Measurements from ENCODE around the gene SLC30A7.

Gene SLC30A7

DNA sequence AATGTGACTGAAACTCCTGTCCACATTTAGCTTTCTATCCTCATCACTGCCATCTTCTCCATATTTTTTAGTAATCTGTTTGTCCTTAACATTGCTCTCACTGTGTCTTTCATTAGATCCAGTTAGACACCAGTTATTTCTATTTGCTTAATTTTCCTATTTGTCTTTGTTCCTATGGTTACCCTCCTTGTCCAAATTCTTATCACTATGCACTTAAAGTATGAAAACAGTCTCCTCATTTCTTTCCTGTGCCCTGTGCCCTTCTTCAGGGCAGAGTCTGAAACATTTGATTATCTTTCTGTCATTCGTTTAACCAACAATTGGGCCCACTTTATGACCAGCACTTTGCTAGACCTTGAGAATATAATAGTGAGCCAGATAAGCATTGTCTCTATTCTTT is 64.2 kb downstream of the SLC30A7 start:
- TF ChIP-seq, protein P1, sequence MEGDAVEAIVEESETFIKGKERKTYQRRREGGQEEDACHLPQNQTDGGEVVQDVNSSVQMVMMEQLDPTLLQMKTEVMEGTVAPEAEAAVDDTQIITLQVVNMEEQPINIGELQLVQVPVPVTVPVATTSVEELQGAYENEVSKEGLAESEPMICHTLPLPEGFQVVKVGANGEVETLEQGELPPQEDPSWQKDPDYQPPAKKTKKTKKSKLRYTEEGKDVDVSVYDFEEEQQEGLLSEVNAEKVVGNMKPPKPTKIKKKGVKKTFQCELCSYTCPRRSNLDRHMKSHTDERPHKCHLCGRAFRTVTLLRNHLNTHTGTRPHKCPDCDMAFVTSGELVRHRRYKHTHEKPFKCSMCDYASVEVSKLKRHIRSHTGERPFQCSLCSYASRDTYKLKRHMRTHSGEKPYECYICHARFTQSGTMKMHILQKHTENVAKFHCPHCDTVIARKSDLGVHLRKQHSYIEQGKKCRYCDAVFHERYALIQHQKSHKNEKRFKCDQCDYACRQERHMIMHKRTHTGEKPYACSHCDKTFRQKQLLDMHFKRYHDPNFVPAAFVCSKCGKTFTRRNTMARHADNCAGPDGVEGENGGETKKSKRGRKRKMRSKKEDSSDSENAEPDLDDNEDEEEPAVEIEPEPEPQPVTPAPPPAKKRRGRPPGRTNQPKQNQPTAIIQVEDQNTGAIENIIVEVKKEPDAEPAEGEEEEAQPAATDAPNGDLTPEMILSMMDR (IDR thresholded peaks at IDR 0.05; ENCODE audit: control extremely low read depth, extremely low read depth, low read depth, missing control alignments), result no peak
- no peak for DNase-seq (ENCODE audit: extremely low spot score)
- CTCF ChIA-PET, result interaction anchor here (0.8 to 2.4 kb wide), 4 partner anchors 10 to 44 kb away, joined by 3 to 11 read pairs (median 4); no protein-coding TSS in a partner anchor
- POLR2A ChIA-PET, result no interaction called here

DNA sequence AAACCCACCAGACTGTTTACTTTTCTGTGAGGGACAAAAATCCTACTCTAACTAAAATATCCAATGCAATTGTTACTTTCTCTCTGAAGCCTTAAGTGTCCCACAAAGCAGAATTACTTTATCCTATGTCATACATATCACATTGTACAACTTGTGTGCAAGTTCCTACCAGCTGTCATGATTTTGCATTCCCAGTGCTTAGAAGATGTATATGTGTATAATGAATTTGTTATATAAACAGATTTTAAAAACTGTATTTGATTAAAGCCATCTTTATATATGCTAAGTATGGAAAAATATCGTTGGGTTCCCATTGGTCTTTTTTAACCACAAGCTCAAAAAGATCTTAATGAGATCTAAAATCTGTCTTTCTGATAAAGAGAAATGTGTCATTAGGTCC is 72.7 kb downstream of the SLC30A7 start:
- DNase-seq (ENCODE audit: extremely low spot score), result no peak
- POLR2A ChIA-PET, result no interaction called here
- CTCF ChIA-PET, result interaction anchor here (1.1 to 1.5 kb wide), 2 partner anchors 10 to 26 kb away, joined by 3 to 5 read pairs; no protein-coding TSS in a partner anchor
- TF ChIP-seq, protein P1 (IDR thresholded peaks at IDR 0.05; ENCODE audit: control extremely low read depth, extremely low read depth, low read depth, missing control alignments), result no peak

DNA sequence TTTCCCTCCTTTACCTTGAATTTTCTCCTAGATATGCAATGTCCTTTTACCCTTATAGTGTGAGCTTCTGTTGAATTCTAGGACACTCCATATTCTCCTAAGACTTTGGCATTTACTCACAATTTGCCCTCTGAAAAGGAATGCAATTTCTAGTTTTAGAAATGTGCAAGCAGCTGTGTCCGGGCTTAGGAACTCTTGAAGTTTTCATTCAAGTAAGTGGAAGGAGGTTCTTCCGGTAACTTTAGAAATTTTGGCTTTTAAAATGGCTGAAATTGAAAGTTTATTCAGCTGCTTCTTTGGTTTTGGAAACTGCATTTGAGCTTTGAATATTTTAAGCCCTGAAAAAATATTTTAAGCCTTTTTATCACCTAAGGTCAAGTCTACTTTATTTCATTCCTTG is 73.4 kb downstream of the SLC30A7 start:
- TF ChIP-seq, protein P1 (IDR thresholded peaks at IDR 0.05; ENCODE audit: control extremely low read depth, extremely low read depth, low read depth, missing control alignments), result no peak
- CTCF ChIA-PET, result interaction anchor here (1.1 to 1.5 kb wide), 2 partner anchors 10 to 27 kb away, joined by 3 to 5 read pairs; no protein-coding TSS in a partner anchor
- no peak for DNase-seq (ENCODE audit: extremely low spot score)
- POLR2A ChIA-PET, result no interaction called here

DNA sequence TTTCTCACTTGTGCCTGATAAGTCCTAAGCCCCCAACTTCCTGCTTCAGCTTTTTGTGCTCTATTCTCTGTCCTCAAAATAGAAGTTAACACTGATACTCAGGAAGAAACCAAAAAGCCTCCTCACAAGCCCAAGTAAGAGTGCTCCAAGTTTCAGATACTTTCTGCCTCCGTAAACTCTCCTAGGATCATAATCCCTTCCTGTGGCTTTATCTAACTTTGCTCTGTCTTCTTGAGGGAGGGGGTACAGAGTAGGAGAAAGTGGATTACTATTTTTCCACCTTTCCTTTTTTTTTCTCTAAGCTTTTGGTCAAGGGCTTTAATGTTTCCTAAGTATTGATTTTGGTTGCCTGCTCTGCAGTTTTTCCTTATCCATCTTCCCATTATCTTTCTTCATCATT is 75.1 kb downstream of the SLC30A7 start:
- ChIA-PET CTCF (interaction anchor here (0.9 to 1.3 kb wide), 2 partner anchors 10 to 12 kb away, joined by 3 to 4 read pairs; no protein-coding TSS in a partner anchor), POLR2A (no interaction called here)
- TF ChIP-seq, protein P1 (IDR thresholded peaks at IDR 0.05; ENCODE audit: control extremely low read depth, extremely low read depth, low read depth, missing control alignments), result no peak
- DNase-seq (ENCODE audit: extremely low spot score), result no peak

DNA sequence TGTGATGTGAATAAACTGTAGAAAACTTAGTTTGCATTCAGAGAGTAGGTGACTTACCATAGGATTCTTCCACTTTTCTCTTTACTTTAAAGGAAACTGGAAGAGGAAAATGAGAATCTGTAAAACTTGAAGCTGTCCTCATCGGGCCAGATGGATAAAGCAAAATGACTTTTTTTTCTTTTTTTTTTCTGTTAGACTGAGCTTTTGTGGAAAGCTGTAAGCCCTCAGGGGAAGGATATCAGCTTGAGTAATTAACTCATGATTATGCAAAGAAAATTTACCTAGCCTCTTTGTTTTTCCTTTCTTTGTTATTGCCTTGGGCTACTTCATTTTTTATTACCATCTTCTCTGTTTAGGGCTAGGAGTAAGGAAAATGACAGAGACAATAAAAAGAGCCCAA is 76.3 kb downstream of the SLC30A7 start:
- ChIA-PET POLR2A (no interaction called here), CTCF (no interaction called here)
- TF ChIP-seq, protein P1 (IDR thresholded peaks at IDR 0.05; ENCODE audit: control extremely low read depth, extremely low read depth, low read depth, missing control alignments), result no peak
- no peak for DNase-seq (ENCODE audit: extremely low spot score)

DNA sequence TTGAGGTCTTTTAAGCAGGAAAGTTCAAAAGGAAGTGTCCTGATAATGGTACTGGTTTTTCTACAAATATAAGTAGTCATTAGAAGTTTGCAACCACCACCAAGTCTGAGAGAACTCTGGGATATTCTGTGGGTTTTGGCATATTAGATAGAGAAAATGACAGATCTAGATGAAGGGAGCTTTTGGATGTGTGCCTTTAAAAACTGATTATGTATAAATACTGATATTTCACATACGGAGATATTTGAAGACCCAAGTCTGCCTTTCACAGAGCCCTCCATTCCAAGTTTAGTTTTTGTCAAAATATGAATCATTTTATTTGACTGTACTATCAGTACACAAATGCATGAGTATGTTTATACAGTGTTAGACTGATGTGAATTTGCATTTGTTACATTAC is 81.0 kb downstream of the SLC30A7 start:
- ChIA-PET POLR2A (no interaction called here), CTCF (interaction anchor here (1.3 to 1.6 kb wide), 2 partner anchors 14 to 20 kb away, joined by 3 to 4 read pairs; no protein-coding TSS in a partner anchor)
- TF ChIP-seq, protein P1 (IDR thresholded peaks at IDR 0.05; ENCODE audit: control extremely low read depth, extremely low read depth, low read depth, missing control alignments), result no peak
- no peak for DNase-seq (ENCODE audit: extremely low spot score)
